Breast epithelium (tissue), 4 donors: ENCODE results near the gene GPR68. TPM values are rescaled to one million over a fixed set of nuclear protein-coding genes. Genes with fewer than 3 reads are reported as not detected.

Experiments
- DNase-seq, 2 donors: peaks; one replicate each; pipeline ENCODE4 v3.0.0-alpha.2; 2019; ENCODE audit warnings: low spot score in 2 of 2
- H3K27ac ChIP-seq, 2 donors: fragments of 200-600 bp; sonication (generic) in 1 of 2; one replicate each; pipeline ENCODE4 v1.5.1; 2016 to 2019; ENCODE audit warnings: mild to moderate bottlenecking in 1 of 2
- H3K27me3 ChIP-seq, 2 donors: fragments of 200-600 bp; sonication (generic) in 1 of 2; one replicate each; pipeline versions ENCODE4 v1.5.1 to v1.6.0; 2017 to 2019; ENCODE audit warnings: control low read depth in 1 of 2, mild to moderate bottlenecking in 1 of 2
- H3K36me3 ChIP-seq: fragments of 200-600 bp; one replicate; pipeline ENCODE4 v1.5.1; 2019
- H3K4me1 ChIP-seq, 2 donors: fragments of 200-600 bp; sonication (generic); one replicate each; pipeline ENCODE4 v1.5.1; 2016 to 2019; ENCODE audit warnings: control low read depth in 1 of 2
- H3K4me3 ChIP-seq, 3 donors: fragments of 200-600 bp; sonication (generic); 1 replicate in 2 of 3; 2 replicates in 1 of 3; pipeline ENCODE4 v1.5.1; 2016 to 2019; ENCODE audit warnings: mild to moderate bottlenecking in 3 of 3, moderate library complexity in 2 of 3
- H3K9me3 ChIP-seq, 2 donors: fragments of 200-600 bp; sonication (generic) in 1 of 2; one replicate each; pipeline ENCODE4 v1.5.1; 2016 to 2019; ENCODE audit warnings: control low read depth in 1 of 2
- CTCF ChIP-seq, 3 donors: fragments of 450-650 bp; IDR thresholded peaks; one replicate each; pipeline ENCODE4 v1.5.1; 2016 to 2017; ENCODE audit warnings: antibody characterized with exemption in 3 of 3, mild to moderate bottlenecking in 3 of 3, moderate library complexity in 3 of 3
- POLR2A ChIP-seq: fragments of 450-650 bp; IDR thresholded peaks from one replicate; pipeline ENCODE4 v1.6.1; 2016; ENCODE audit warnings: antibody characterized with exemption, mild to moderate bottlenecking, moderate library complexity
- POLR2AphosphoS5 ChIP-seq, 3 donors: sonication (generic); formaldehyde crosslinking; IDR thresholded peaks; one replicate each; pipeline ENCODE4 v1.6.1; 2017; ENCODE audit warnings: antibody characterized with exemption in 3 of 3
- intact Hi-C: fragments of 100-400 bp; cut with DNase I; formaldehyde crosslinking; loops from one replicate; pipeline ENCODE4 v1.15.1; 2023; ENCODE audit warnings: low total_unique reads
- total RNA-seq, 3 donors: library from RNA; depleted of rRNA; stranded (reverse); fragments of >200 nt; gene quantifications; one replicate each; pipeline ENCODE4 v1.1.0, GENCODE V29; 2016

GPR68 gene
- total RNA-seq, 3 donors from 2014 or later = 0.32 to 0.66 (median 0.59) TPM

- intact Hi-C loops = no loop called here
- H3K4me3 ChIP-seq = no peak overlapping the region
- no peak for DNase-seq
- no peaks in the 10 kb centered on the region for H3K27me3 ChIP-seq
- H3K4me1 ChIP-seq = no peaks in the 10 kb centered on the region
- no peak overlapping the region for H3K27ac ChIP-seq
- peaks cover 0 to 18% of the 10 kb centered on the region in 2 donors for H3K9me3 ChIP-seq
- H3K36me3 ChIP-seq = no peaks in the 10 kb centered on the region
- TF ChIP-seq POLR2A (no peak), CTCF (IDR thresholded peaks at IDR 0.05) (no peak), POLR2AphosphoS5 (IDR thresholded peaks at IDR 0.05) (no peak)
Observed at GRCh38 chr14:91238085-91238484, 6.4 kb downstream of the GPR68 start.

- no peaks in the 10 kb centered on the region for H3K4me1 ChIP-seq
- peaks cover 0 to 18% of the 10 kb centered on the region in 2 donors for H3K9me3 ChIP-seq
- intact Hi-C loops = no loop called here
- TF ChIP-seq CTCF (IDR thresholded peaks at IDR 0.05) (no peak), POLR2A (no peak), POLR2AphosphoS5 (IDR thresholded peaks at IDR 0.05) (no peak)
- H3K4me3 ChIP-seq = no peak overlapping the region
- H3K27ac ChIP-seq = no peak overlapping the region
- no peak for DNase-seq
- no peaks in the 10 kb centered on the region for H3K36me3 ChIP-seq
- no peaks in the 10 kb centered on the region for H3K27me3 ChIP-seq
Observed at GRCh38 chr14:91237219-91237618, 7.3 kb downstream of the GPR68 start.

GRCh38 chr14:91235841-91236240 is 8.7 kb downstream of the GPR68 start:
- Histone ChIP-seq H3K4me1 (no peaks in the 10 kb centered on the region), H3K4me3 (no peak overlapping the region), H3K9me3 (peaks cover 0 to 24% of the 10 kb centered on the region in 2 donors), H3K27ac (no peak overlapping the region), H3K27me3 (no peaks in the 10 kb centered on the region), H3K36me3 (no peaks in the 10 kb centered on the region)
- intact Hi-C loops = no loop called here
- no peak for DNase-seq
- TF ChIP-seq CTCF (IDR thresholded peaks at IDR 0.05) (no peak), POLR2AphosphoS5 (IDR thresholded peaks at IDR 0.05) (no peak), POLR2A (no peak)

- Histone ChIP-seq H3K36me3 (no peaks in the 10 kb centered on the region), H3K9me3 (peaks cover 0 to 30% of the 10 kb centered on the region in 2 donors), H3K4me3 (no peak overlapping the region), H3K27me3 (no peaks in the 10 kb centered on the region), H3K27ac (no peak overlapping the region), H3K4me1 (no peaks in the 10 kb centered on the region)
- intact Hi-C loops = no loop called here
- no peak for DNase-seq
- TF ChIP-seq POLR2A (no peak), POLR2AphosphoS5 (IDR thresholded peaks at IDR 0.05) (no peak), CTCF (IDR thresholded peaks at IDR 0.05) (no peak)
Observed at GRCh38 chr14:91234791-91235114, 9.8 kb downstream of the GPR68 start.

GRCh38 chr14:91233936-91234790 is 10.3 kb downstream of the GPR68 start:
- intact Hi-C loops = no loop called here
- Histone ChIP-seq H3K9me3 (peaks cover 0 to 30% of the 10 kb centered on the region in 2 donors), H3K27ac (no peak overlapping the region), H3K4me3 (no peak overlapping the region), H3K36me3 (no peaks in the 10 kb centered on the region), H3K27me3 (no peaks in the 10 kb centered on the region), H3K4me1 (no peaks in the 10 kb centered on the region)
- TF ChIP-seq POLR2AphosphoS5 (IDR thresholded peaks at IDR 0.05) (no peak), POLR2A (no peak), CTCF (IDR thresholded peaks at IDR 0.05) (no peak)
- DNase-seq = no peak
